NCI-H128 (cell line): ENCODE data around the gene OGA.
A peak's percentile ranks its signal among the peaks of the same experiment; 100 is the strongest.
"Not testable (repeated sequence)": the region's sequence is repeated elsewhere in the genome, so short reads cannot be mapped to it uniquely, and the experiment has no call there.

Experiments
- DNase-seq: peaks from one replicate; lab custom pipeline; 2025; ENCODE audit not compliant: unreplicated experiment; lab: John Stamatoyannopoulos, UW

The OGA gene

GRCh38 chr10:101807158-101807557 is 11.1 kb downstream of the OGA start:
- no peak for DNase-seq

GRCh38 chr10:101803511-101803910 is 14.7 kb downstream of the OGA start:
- no peak for DNase-seq

GRCh38 chr10:101797403-101798059 is 20.7 kb downstream of the OGA start:
- no peak for DNase-seq

GRCh38 chr10:101793526-101793925 is 24.7 kb downstream of the OGA start:
- no peak for DNase-seq

GRCh38 chr10:101789686-101790085 is 28.6 kb downstream of the OGA start:
- DNase-seq = no peak

GRCh38 chr10:101789231-101789630 is 29.0 kb downstream of the OGA start:
- DNase-seq = not testable (repeated sequence)

GRCh38 chr10:101785801-101786200 is 32.4 kb downstream of the OGA start:
- DNase-seq = no peak

GRCh38 chr10:101784558-101784957 is 33.7 kb downstream of the OGA start:
- no peak for DNase-seq

GRCh38 chr10:101783736-101784118 is 34.5 kb downstream of the OGA start:
- no peak for DNase-seq

- DNase-seq = peak; percentile 54
Observed at GRCh38 chr10:101782811-101783735, 35.2 kb downstream of the OGA start, which contains the start of gene NPM3. Gene NPM3 (minus strand): TSS chr10:101783446. CDS start chr10:101783390, 56 bp downstream.

GRCh38 chr10:101781984-101782810 is 36.0 kb downstream of the OGA start:
- DNase-seq = no peak

GRCh38 chr10:101781655-101781983 is 36.6 kb downstream of the OGA start:
- no peak for DNase-seq

GRCh38 chr10:101780818-101781654 is 37.2 kb downstream of the OGA start:
- DNase-seq = no peak

GRCh38 chr10:101780187-101780817 is 37.9 kb downstream of the OGA start:
- no peak for DNase-seq

GRCh38 chr10:101779544-101780186 is 38.6 kb downstream of the OGA start:
- DNase-seq = no peak

GRCh38 chr10:101778781-101779543 is 39.3 kb downstream of the OGA start:
- DNase-seq = no peak

GRCh38 chr10:101778151-101778780 is 40.0 kb downstream of the OGA start:
- no peak for DNase-seq

- no peak for DNase-seq
Observed at GRCh38 chr10:101777619-101778145, 40.6 kb downstream of the OGA start.
